ENCODE measurements around the gene STAT6. TPM values are rescaled to one million over a fixed set of nuclear protein-coding genes. Genes with fewer than 3 reads are reported as not detected.

Gene STAT6
- polyA plus RNA-seq, 2 of the 4 experiments (the other 2 are of a cell fraction): 58.8 to 59.0 TPM

DNA sequence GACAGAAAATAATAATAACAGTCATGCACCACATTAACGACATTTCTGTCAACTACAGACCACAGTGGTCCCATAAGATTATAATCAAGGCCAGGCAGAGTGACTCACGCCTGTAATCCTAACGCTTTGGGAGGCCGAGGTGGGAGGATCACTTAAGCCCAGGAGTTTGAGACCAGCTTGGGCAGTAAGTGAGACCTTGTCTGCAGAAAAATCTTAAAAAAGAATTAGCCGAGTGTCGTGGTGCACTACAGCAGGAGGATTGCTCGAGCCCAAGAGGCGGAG lies 13.7 kb downstream of the STAT6 start:
- ChIA-PET CTCF (interaction anchor here (1.0 to 18.3 kb wide), 6 partner anchors 11 to 37 kb away, joined by 3 to 330 read pairs (median 4); partner anchors contain the start of genes LRP1 and STAT6), POLR2A (interaction anchor here (1.9 to 2.2 kb wide), 2 partner anchors 9 to 14 kb away, joined by 12 to 14 read pairs; partner anchors contain the start of genes NAB2 and STAT6)
- no peak overlapping the region for H3K4me2 ChIP-seq
- no peaks in the 10 kb centered on the region for H3K9me3 ChIP-seq
- H3K4me1 ChIP-seq: peaks cover 17% of the 10 kb centered on the region
- no peak for DNase-seq (ENCODE audit: low read depth in 1 of 2, low spot score in 1 of 2)
- WGBS (ENCODE audit: missing lambda C conversion rate): 89% methylated on average over 8 of the region's 8 CpGs
- H3K4me3 ChIP-seq: no peak overlapping the region
- FAIRE-seq: no peak
- TF ChIP-seq SREBF2 (IDR thresholded peaks at IDR 0.05): no peak
- no peak for TF ChIP-seq CBX8 (IDR thresholded peaks at IDR 0.05)
- no peak for TF ChIP-seq POLR2A (IDR thresholded peaks at IDR 0.05; ENCODE audit: low read length)
- TF ChIP-seq EHMT2 (IDR thresholded peaks at IDR 0.05; ENCODE audit: low read depth): no peak
- TF ChIP-seq HES2 (IDR thresholded peaks at IDR 0.05): no peak
- ATAC-seq: no peak
- no peak overlapping the region for H3K27ac ChIP-seq

DNA sequence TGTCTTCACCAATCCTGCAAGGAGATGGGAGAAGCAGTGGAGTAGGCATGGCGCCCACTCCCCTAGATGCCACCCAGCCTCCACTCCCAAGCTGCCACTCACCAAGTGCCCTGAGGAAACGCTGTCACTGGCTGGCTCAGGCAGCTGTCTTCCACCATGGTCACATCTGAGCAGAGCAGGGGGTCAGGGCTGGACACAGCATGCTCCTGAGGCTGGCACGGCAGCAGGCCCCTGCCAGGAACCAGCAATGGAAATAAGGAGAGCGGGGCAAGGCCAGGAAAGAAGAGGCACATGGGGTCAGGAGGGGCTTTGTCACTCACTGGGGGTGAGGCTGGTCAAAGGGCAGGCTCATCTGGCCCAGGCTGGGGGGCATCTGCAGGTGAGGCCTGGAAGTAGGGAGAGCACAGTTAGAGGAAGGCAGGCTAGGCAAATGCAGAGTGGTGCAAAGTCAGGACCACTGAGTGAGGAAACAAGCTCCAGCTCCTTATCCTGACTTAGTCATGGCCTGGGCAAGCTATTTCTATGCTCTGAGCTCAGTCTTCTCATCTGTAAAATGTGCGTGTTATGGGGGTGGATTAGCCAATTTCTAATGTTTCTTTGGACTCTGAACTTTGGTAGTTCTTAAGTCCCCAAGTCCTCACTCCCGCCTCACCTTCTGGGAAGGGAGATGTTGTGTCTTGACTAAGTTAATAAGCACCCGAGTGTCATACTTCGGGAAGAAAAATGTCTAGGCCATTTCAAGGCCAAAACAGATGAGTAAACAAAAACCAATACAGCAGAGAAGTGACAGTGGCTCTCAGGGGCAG lies 14.2 kb downstream of the STAT6 start:
- Histone ChIP-seq H3K27ac (no peak overlapping the region), H3K4me1 (peaks cover 11% of the 10 kb centered on the region), H3K4me2 (no peak overlapping the region), H3K9me3 (no peaks in the 10 kb centered on the region), H3K4me3 (no peak overlapping the region)
- WGBS (ENCODE audit: missing lambda C conversion rate): 81% methylated on average over 8 of the region's 8 CpGs
- POLR2A ChIA-PET: interaction anchor here (1.9 to 2.2 kb wide), 2 partner anchors 8 to 14 kb away, joined by 12 to 14 read pairs; partner anchors contain the start of genes NAB2 and STAT6
- ATAC-seq (no peak), FAIRE-seq (no peak), DNase-seq (ENCODE audit: low read depth in 1 of 2, low spot score in 1 of 2) (no peak)
- CTCF ChIA-PET: interaction anchor here (1.0 to 18.3 kb wide), 8 partner anchors 10 to 86 kb away, joined by 3 to 330 read pairs (median 5); partner anchors contain the start of genes LRP1 and STAT6
- TF ChIP-seq TFCP2L1 (CRISPR knock-in tag; IDR thresholded peaks at IDR 0.05) (no peak), ESRRA (IDR thresholded peaks at IDR 0.05; ENCODE audit: borderline replicate concordance, low read length) (no peak), JUNB (IDR thresholded peaks at IDR 0.05) (no peak), CEBPB (IDR thresholded peaks at IDR 0.05) (no peak), EHF (CRISPR knock-in tag; IDR thresholded peaks at IDR 0.05) (no peak), ZFP36 (IDR thresholded peaks at IDR 0.05; ENCODE audit: borderline replicate concordance, partially characterized antibody) (no peak), CHD4 (IDR thresholded peaks at IDR 0.05; ENCODE audit: borderline replicate concordance) (no peak), FOSL2 (IDR thresholded peaks at IDR 0.05) (no peak), FOSL2 (CRISPR knock-in tag; IDR thresholded peaks at IDR 0.05) (no peak), KDM5A (IDR thresholded peaks at IDR 0.05) (no peak), CTCF (IDR thresholded peaks at IDR 0.05) (no peak), NFE2L2 (conservative IDR thresholded peaks at IDR 0.05; ENCODE audit: low read length) (no peak), NPAS2 (CRISPR knock-in tag; IDR thresholded peaks at IDR 0.05; ENCODE audit: borderline replicate concordance) (no peak)
- TF ChIP-seq, protein P1, sequence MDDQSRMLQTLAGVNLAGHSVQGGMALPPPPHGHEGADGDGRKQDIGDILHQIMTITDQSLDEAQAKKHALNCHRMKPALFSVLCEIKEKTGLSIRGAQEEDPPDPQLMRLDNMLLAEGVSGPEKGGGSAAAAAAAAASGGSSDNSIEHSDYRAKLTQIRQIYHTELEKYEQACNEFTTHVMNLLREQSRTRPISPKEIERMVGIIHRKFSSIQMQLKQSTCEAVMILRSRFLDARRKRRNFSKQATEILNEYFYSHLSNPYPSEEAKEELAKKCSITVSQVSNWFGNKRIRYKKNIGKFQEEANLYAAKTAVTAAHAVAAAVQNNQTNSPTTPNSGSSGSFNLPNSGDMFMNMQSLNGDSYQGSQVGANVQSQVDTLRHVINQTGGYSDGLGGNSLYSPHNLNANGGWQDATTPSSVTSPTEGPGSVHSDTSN (IDR thresholded peaks at IDR 0.05): no peak

DNA sequence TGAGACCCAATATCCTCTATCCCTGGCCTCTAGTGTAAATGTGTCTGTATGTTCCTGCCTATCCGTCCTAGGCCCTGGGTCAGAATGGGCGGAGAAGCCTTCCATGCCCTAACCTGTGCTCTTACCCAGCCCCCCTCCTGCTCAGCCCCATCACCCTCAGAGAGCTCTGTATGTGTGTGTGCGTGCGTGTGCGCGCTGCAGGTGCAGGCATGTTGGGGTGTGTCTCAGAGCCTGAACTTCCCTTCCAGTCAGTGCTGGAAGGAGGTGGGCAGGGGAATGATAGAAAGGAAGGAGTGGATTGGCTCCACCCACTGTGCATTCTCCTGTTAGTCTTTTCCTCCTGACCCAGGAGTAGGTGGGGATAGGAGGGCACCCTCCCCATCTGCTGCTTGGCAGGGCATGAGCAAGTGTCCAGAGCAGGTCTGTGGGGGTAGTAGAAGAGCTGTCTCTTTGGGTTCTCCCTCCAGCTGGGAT lies 15.0 kb downstream of the STAT6 start:
- H3K4me3 ChIP-seq: no peak overlapping the region
- WGBS (ENCODE audit: missing lambda C conversion rate): 93% methylated on average over 6 of the region's 6 CpGs
- FAIRE-seq (no peak), ATAC-seq (peak in 1 of 2 experiments; percentile 14; a peak in 3 of 6 replicates), DNase-seq (ENCODE audit: low read depth in 1 of 2, low spot score in 1 of 2) (no peak)
- ChIA-PET CTCF (interaction anchor here (1.3 to 18.3 kb wide), 4 partner anchors 12 to 87 kb away, joined by 6 to 330 read pairs (median 81); partner anchors contain the start of gene STAT6), POLR2A (interaction anchor here (2.2 kb wide), 1 partner anchor 15 kb away, joined by 12 read pairs; the partner anchor contains the start of gene STAT6)
- no peaks in the 10 kb centered on the region for H3K9me3 ChIP-seq
- 0 out of 3 replicates have a peak, but pooled peaks cover 4% of the 10 kb centered on the region for H3K4me1 ChIP-seq
- no peak overlapping the region for H3K4me2 ChIP-seq
- H3K27ac ChIP-seq: no peak overlapping the region
- TF ChIP-seq PHF8 (IDR thresholded peaks at IDR 0.05; ENCODE audit: borderline replicate concordance, low read depth) (no peak), FOSB (CRISPR knock-in tag; IDR thresholded peaks at IDR 0.05) (no peak), RCOR1 (IDR thresholded peaks at IDR 0.05; ENCODE audit: low read depth, low read length) (no peak), ESRRA (IDR thresholded peaks at IDR 0.05; ENCODE audit: borderline replicate concordance, low read length) (no peak), POLR2A (IDR thresholded peaks at IDR 0.05; ENCODE audit: low read length) (no peak), CTCF (IDR thresholded peaks at IDR 0.05) (no peak), HES2 (IDR thresholded peaks at IDR 0.05) (no peak), MAX (IDR thresholded peaks at IDR 0.05) (no peak), HEYL (CRISPR knock-in tag; IDR thresholded peaks at IDR 0.05) (no peak), SMC3 (IDR thresholded peaks at IDR 0.05) (no peak)
- TF ChIP-seq, protein P2, sequence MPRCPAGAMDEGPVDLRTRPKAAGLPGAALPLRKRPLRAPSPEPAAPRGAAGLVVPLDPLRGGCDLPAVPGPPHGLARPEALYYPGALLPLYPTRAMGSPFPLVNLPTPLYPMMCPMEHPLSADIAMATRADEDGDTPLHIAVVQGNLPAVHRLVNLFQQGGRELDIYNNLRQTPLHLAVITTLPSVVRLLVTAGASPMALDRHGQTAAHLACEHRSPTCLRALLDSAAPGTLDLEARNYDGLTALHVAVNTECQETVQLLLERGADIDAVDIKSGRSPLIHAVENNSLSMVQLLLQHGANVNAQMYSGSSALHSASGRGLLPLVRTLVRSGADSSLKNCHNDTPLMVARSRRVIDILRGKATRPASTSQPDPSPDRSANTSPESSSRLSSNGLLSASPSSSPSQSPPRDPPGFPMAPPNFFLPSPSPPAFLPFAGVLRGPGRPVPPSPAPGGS (IDR thresholded peaks at IDR 0.05): no peak

Data from A549 (cell line).